Activated B cell treated with CpG ODN at 0.5 μM for 24 hours (primary cell): ENCODE data around the gene EXOC6. TPM values are rescaled to one million over a fixed set of nuclear protein-coding genes. Genes with fewer than 3 reads are reported as not detected.

Experiments used
- ATAC-seq: fragments of 200-7000 bp; cut with Tn5 transposase; one replicate; pipeline ENCODE4 v1.10.0; 2021; ENCODE audit warnings: low read depth, mild to moderate bottlenecking, moderate library complexity
- CTCF ChIA-PET: fragments of 350-600 bp; sonication (Branson Sonifier 250); formaldehyde crosslinking; loops from one replicate; lab custom pipeline; 2021; ENCODE audit warnings: antibody characterized with exemption; lab: Charles Lee
- POLR2A ChIA-PET: fragments of 350-600 bp; sonication (Branson Sonifier 250); formaldehyde crosslinking; loops from one replicate; lab custom pipeline; 2021; ENCODE audit warnings: antibody characterized with exemption; lab: Charles Lee
- DNase-seq: peaks from one replicate; pipeline ENCODE4 v3.0.0; 2022
- H3K27ac Mint-ChIP-seq: one replicate; pipeline ENCODE4 v1.8.0; 2020; ENCODE audit warnings: mixed read lengths
- H3K27me3 Mint-ChIP-seq: one replicate; pipeline ENCODE4 v1.8.0; 2021; ENCODE audit warnings: mixed read lengths
- H3K36me3 Mint-ChIP-seq: one replicate; pipeline ENCODE4 v1.8.0; 2021; ENCODE audit warnings: low read depth, mixed read lengths
- H3K4me1 Mint-ChIP-seq: one replicate; pipeline ENCODE4 v1.8.0; 2021; ENCODE audit warnings: mixed read lengths
- H3K4me3 Mint-ChIP-seq: one replicate; pipeline ENCODE4 v1.8.0; 2020; ENCODE audit warnings: mild to moderate bottlenecking, mixed read lengths
- H3K9me3 Mint-ChIP-seq: one replicate; pipeline ENCODE4 v1.8.0; 2020; ENCODE audit warnings: mixed read lengths
- intact Hi-C: fragments of 100-400 bp; cut with micrococcal nuclease; formaldehyde crosslinking; loops from one replicate; pipeline ENCODE4 v1.15.1; 2024
- total RNA-seq: library from RNA; stranded (reverse); gene quantifications from 2 replicates; pipeline ENCODE4 v1.2.3, GENCODE V29; 2022
- TF ChIP-seq, protein P1 (sequence below): fragments of 200-600 bp; IDR thresholded peaks from one replicate; pipeline ENCODE4 v1.8.0; 2022; ENCODE audit warnings: antibody characterized with exemption, mild to moderate bottlenecking

EXOC6 gene
- total RNA-seq, 1 donor from 2014 or later, result 17.3 TPM

DNA sequence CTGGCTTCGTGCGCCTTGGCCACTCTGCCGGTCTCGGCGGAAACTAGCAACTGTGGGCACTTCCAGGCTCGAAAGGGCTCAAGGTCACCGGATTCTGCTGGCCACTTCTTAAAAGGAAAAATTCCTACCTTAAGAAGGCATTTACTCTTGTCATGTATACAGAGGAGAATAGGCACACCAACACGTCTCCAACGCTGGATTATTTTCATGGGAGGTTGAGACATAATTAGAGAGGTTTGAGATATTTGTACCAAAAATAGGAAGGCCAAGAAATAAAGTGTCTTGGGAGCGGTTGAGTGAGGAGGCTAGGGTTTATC lies 220.9 kb downstream of the EXOC6 start:
- Mint-ChIP-seq H3K9me3 (no peaks in the 10 kb centered on the region), H3K27ac (no peak overlapping the region), H3K36me3 (no peaks in the 10 kb centered on the region), H3K4me3 (no peak overlapping the region), H3K27me3 (peaks cover 77% of the 10 kb centered on the region), H3K4me1 (peaks cover 39% of the 10 kb centered on the region)
- no peak for DNase-seq
- TF ChIP-seq, protein P1, sequence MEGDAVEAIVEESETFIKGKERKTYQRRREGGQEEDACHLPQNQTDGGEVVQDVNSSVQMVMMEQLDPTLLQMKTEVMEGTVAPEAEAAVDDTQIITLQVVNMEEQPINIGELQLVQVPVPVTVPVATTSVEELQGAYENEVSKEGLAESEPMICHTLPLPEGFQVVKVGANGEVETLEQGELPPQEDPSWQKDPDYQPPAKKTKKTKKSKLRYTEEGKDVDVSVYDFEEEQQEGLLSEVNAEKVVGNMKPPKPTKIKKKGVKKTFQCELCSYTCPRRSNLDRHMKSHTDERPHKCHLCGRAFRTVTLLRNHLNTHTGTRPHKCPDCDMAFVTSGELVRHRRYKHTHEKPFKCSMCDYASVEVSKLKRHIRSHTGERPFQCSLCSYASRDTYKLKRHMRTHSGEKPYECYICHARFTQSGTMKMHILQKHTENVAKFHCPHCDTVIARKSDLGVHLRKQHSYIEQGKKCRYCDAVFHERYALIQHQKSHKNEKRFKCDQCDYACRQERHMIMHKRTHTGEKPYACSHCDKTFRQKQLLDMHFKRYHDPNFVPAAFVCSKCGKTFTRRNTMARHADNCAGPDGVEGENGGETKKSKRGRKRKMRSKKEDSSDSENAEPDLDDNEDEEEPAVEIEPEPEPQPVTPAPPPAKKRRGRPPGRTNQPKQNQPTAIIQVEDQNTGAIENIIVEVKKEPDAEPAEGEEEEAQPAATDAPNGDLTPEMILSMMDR, result no peak
- ATAC-seq, result no peak
- intact Hi-C loops, result no loop called here
- ChIA-PET CTCF (no interaction called here), POLR2A (no interaction called here)

DNA sequence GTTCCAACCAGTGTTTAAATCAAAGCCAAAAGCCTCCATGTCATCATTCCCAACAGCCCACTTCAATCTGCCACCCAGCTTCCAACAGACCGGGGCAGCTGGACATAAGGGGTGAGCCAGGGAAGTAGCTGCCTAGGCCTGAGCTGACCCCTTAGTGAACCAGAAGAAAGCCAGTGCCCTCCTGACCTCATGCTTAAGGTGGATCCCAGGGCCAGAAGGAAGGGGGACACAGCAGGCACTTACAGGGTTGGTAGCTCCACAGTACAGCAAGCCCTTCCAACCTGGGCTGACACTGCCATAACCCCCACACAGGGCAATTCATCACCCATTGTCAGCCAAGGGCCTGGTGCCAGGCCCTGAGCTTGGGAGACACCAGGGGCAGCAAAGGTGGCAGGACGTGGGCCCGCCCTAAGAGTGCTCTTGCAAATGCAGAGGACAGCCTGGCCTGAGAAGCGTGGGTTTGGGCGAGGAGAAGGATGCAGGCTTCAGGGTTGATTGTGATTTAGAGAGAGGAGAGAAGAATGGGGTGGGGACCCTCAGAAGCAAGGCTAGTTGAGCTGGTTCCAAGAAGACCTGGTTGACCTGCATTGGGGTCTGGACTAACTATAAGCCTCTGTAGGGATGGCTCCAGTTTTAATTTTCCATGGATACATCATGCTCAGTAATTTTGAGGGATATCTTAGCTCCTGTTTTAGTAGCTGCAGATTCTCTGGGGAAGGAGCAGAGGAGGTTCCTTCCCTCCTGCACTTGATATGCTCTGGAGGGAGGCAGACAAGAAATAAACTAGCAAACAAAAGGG lies 222.3 kb downstream of the EXOC6 start:
- DNase-seq, result no peak
- ATAC-seq, result no peak
- H3K27ac Mint-ChIP-seq, result no peak overlapping the region
- POLR2A ChIA-PET, result no interaction called here
- no peak overlapping the region for H3K4me3 Mint-ChIP-seq
- intact Hi-C loops, result no loop called here
- peaks cover 75% of the 10 kb centered on the region for H3K27me3 Mint-ChIP-seq
- CTCF ChIA-PET, result no interaction called here
- H3K36me3 Mint-ChIP-seq, result no peaks in the 10 kb centered on the region
- no peaks in the 10 kb centered on the region for H3K9me3 Mint-ChIP-seq
- peaks cover 43% of the 10 kb centered on the region for H3K4me1 Mint-ChIP-seq
- TF ChIP-seq, protein P1, result no peak

DNA sequence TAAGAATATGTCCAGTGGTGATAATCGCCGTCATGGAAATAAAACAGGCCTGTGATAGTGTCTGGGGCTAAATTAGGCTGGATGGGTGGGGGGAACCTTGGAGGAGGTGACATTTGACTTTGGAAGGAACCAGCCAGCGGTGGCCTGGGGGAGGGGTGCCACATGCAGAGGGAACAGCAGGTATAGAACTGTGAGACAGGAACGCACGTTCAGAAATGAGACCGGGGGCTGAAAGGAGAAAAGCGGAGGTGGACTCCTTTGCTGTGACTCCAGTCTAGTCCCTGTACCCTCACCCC lies 222.8 kb downstream of the EXOC6 start:
- H3K27me3 Mint-ChIP-seq, result peaks cover 78% of the 10 kb centered on the region
- H3K9me3 Mint-ChIP-seq, result no peaks in the 10 kb centered on the region
- no peaks in the 10 kb centered on the region for H3K36me3 Mint-ChIP-seq
- TF ChIP-seq, protein P1, result no peak
- H3K27ac Mint-ChIP-seq, result no peak overlapping the region
- CTCF ChIA-PET, result no interaction called here
- DNase-seq (no peak), ATAC-seq (no peak)
- H3K4me3 Mint-ChIP-seq, result no peak overlapping the region
- intact Hi-C loops, result no loop called here
- POLR2A ChIA-PET, result no interaction called here
- H3K4me1 Mint-ChIP-seq, result peaks cover 44% of the 10 kb centered on the region

DNA sequence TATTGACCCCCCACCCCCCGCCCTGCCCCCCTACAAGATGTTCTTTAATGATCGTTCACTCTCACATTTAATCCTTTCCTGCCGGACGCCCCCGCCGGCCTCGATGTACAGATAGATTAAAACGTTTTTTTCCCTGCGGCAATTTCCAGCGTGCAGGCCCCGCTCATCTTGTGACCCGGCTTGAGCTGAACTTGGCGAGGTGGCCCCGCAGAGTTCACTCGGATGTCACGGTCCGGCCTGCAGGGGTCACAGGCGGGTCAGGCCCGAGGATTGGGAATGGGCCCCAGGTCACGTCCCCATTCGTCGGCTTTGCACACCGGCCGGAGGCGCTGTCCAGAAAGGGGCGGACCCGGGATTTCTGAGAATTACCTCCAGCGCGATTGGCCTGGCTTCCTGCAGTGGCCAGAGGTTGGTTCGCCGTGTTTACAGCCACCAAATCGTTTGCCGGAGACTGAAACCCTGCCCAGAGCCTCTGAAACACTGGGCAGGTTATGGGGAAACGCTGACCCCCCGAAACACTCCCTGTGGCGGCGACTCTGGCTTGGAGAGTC lies 223.4 kb downstream of the EXOC6 start:
- ChIA-PET POLR2A (no interaction called here), CTCF (no interaction called here)
- no peaks in the 10 kb centered on the region for H3K36me3 Mint-ChIP-seq
- ATAC-seq, result no peak
- peaks cover 44% of the 10 kb centered on the region for H3K4me1 Mint-ChIP-seq
- peaks cover 78% of the 10 kb centered on the region for H3K27me3 Mint-ChIP-seq
- peak overlapping the region; percentile 77 for H3K4me3 Mint-ChIP-seq
- H3K9me3 Mint-ChIP-seq, result no peaks in the 10 kb centered on the region
- intact Hi-C loops, result no loop called here
- TF ChIP-seq, protein P1, result no peak
- DNase-seq, result no peak
- no peak overlapping the region for H3K27ac Mint-ChIP-seq

DNA sequence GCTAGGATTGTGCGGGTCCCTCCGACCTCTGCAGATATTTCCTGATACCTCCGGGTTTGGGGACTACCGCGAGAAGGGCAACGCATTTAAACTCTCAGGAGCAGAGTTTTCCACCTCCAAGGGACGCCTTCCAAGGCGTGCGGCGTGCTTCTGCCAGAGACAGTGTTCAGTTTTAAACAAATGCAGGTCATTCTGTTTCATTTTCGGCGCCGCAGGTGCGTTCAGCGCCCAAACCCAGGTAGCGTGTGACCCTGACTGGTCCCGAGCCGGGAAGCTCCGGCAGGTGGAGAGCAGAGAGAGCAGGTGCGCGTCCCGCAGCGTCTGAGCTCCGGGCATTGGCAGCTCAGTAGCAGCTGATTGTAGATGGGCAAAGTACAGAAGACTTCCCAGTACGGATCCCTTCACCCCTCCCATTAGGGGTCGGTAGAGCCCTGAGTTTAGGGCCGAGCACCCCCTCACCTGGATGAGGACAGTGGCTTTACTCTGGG lies 223.9 kb downstream of the EXOC6 start:
- H3K4me1 Mint-ChIP-seq, result peaks cover 44% of the 10 kb centered on the region
- TF ChIP-seq, protein P1, result no peak
- DNase-seq (no peak), ATAC-seq (no peak)
- H3K9me3 Mint-ChIP-seq, result no peaks in the 10 kb centered on the region
- ChIA-PET POLR2A (no interaction called here), CTCF (no interaction called here)
- H3K4me3 Mint-ChIP-seq, result peak overlapping the region; percentile 77
- no peaks in the 10 kb centered on the region for H3K36me3 Mint-ChIP-seq
- no peak overlapping the region for H3K27ac Mint-ChIP-seq
- intact Hi-C loops, result no loop called here
- H3K27me3 Mint-ChIP-seq, result peaks cover 77% of the 10 kb centered on the region
